HCT116 (cell line): ENCODE measurements around the gene ERICH6. TPM values are rescaled to one million over a fixed set of nuclear protein-coding genes. Genes with fewer than 3 reads are reported as not detected.
A peak's percentile ranks its signal among the peaks of the same experiment; 100 is the strongest.

ENCODE experiments used
- ATAC-seq: fragments of 200-7000 bp; cut with Tn5 transposase; 2 replicates; pipeline ENCODE4 v1.9.1; 2020; ENCODE audit warnings: mild to moderate bottlenecking, moderate library complexity
- BruUV-seq: library from RNA; stranded (reverse); fragments of 400-500 nt; replicated peaks from 2 replicates; lab custom pipeline; 2021; lab: Mats Ljungman, UMichigan
- CTCF ChIA-PET: fragments of 300-600 bp; sonication (Branson Sonifier 250); formaldehyde crosslinking; loops from one replicate; lab custom pipeline; 2021; ENCODE audit warnings: antibody characterized with exemption; lab: Charles Lee
- POLR2A ChIA-PET: fragments of 300-600, 350-600 bp; sonication (Branson Sonifier 250); formaldehyde crosslinking; loops from one replicate; lab custom pipeline; 2021; ENCODE audit warnings: antibody characterized with exemption; lab: Charles Lee
- RAD21 ChIA-PET, 2 experiments: fragments of 300-600 bp; sonication (Branson Sonifier 250); formaldehyde crosslinking; loops; one replicate each; lab custom pipeline; 2023; ENCODE audit warnings: low total read pairs in 2 of 2; ENCODE audit not compliant: uncharacterized antibody in 2 of 2, unreplicated experiment in 2 of 2, low non-redundant PET in 1 of 2; lab: Charles Lee
- DNase-seq: peaks from one replicate; pipeline ENCODE4 v3.0.0-alpha.2; 2010; ENCODE audit warnings: low read depth, low spot score
- H2AFZ ChIP-seq: fragments of 200-600 bp; shearing (Covaris generic), sonication (generic); 2 replicates; pipeline ENCODE4 v1.6.1; 2017; ENCODE audit warnings: low read depth, mixed run types, mixed read lengths, antibody characterized with exemption, low read length; ENCODE audit not compliant: poor library complexity, severe bottlenecking
- H3K27ac ChIP-seq: 2 replicates; pipeline ENCODE4 v1.5.1; 2012; ENCODE audit warnings: low read depth, low read length
- H3K27me3 ChIP-seq: fragments of 200-600 bp; sonication (generic); 2 replicates; pipeline ENCODE4 v1.6.1; 2016; ENCODE audit warnings: mixed run types, low read length, mixed read lengths; ENCODE audit not compliant: insufficient read depth
- H3K36me3 ChIP-seq, 2 experiments: fragments of 200-500 bp in 1 of 2; fragments of 200-600 bp in 1 of 2; sonication (Bioruptor generic) in 1 of 2; sonication (generic) in 1 of 2; 2 replicates each; pipeline versions ENCODE4 v1.5.1 to v1.6.1; 2014 to 2016; ENCODE audit warnings: low read length in 2 of 2, inconsistent platforms in 1 of 2, mixed read lengths in 1 of 2, mixed run types in 1 of 2; ENCODE audit not compliant: insufficient read depth in 2 of 2, control insufficient read depth in 1 of 2
- H3K4me1 ChIP-seq, 2 experiments: fragments of 200-600 bp in 1 of 2; sonication (generic) in 1 of 2; 2 replicates each; pipeline versions ENCODE4 v1.5.1 to v1.6.1; 2012 to 2017; ENCODE audit warnings: low read length in 2 of 2, inconsistent platforms in 1 of 2, mild to moderate bottlenecking in 1 of 2, mixed read lengths in 1 of 2, mixed run types in 1 of 2, moderate library complexity in 1 of 2; ENCODE audit not compliant: insufficient read depth in 2 of 2, control insufficient read depth in 1 of 2
- H3K4me2 ChIP-seq: fragments of 200-600 bp; sonication (generic); 2 replicates; pipeline ENCODE4 v1.6.1; 2017; ENCODE audit warnings: mixed run types, low read length, mixed read lengths
- H3K4me3 ChIP-seq, 2 experiments: fragments of 200-600 bp in 1 of 2; sonication (generic) in 1 of 2; replicated peaks in 1 of 2; 2 replicates each; pipeline ENCODE4 v1.5.1; 2011 to 2016; ENCODE audit warnings: low read length in 2 of 2, control low read depth in 1 of 2, low read depth in 1 of 2, mild to moderate bottlenecking in 1 of 2, mixed read lengths in 1 of 2, mixed run types in 1 of 2
- H3K79me2 ChIP-seq: fragments of 200-600 bp; sonication (generic); 2 replicates; pipeline ENCODE4 v1.6.1; 2017; ENCODE audit warnings: mild to moderate bottlenecking, mixed run types, low read length, moderate library complexity, mixed read lengths; ENCODE audit not compliant: insufficient read depth
- H3K9ac ChIP-seq: fragments of 200-600 bp; sonication (generic); 2 replicates; pipeline ENCODE4 v1.6.1; 2016; ENCODE audit warnings: low read length, mixed read lengths
- H3K9me2 ChIP-seq: fragments of 200-600 bp; sonication (generic), shearing (Covaris generic); 2 replicates; pipeline ENCODE4 v1.6.1; 2017; ENCODE audit warnings: mixed run types, mild to moderate bottlenecking, moderate library complexity; ENCODE audit not compliant: insufficient read depth
- H3K9me3 ChIP-seq, 2 experiments: fragments of 200-500 bp in 1 of 2; fragments of 200-600 bp in 1 of 2; sonication (Bioruptor generic) in 1 of 2; sonication (generic) in 1 of 2; 2 replicates each; pipeline ENCODE4 v1.6.1; 2014 to 2017; ENCODE audit warnings: low read length in 2 of 2, mixed read lengths in 2 of 2, inconsistent platforms in 1 of 2, low read depth in 1 of 2, mild to moderate bottlenecking in 1 of 2, mixed run types in 1 of 2, moderate library complexity in 1 of 2; ENCODE audit not compliant: control insufficient read depth in 1 of 2, insufficient read depth in 1 of 2
- H4K20me1 ChIP-seq: fragments of 200-600 bp; sonication (generic), shearing (Covaris generic); 2 replicates; pipeline ENCODE4 v1.6.1; 2017; ENCODE audit warnings: mixed run types, mild to moderate bottlenecking, moderate library complexity; ENCODE audit not compliant: insufficient read depth
- CEBPB ChIP-seq: IDR thresholded peaks from 2 replicates; pipeline ENCODE4 v1.6.1; 2012; ENCODE audit warnings: low read depth
- EZH2 ChIP-seq: fragments of 200-600 bp; sonication (generic); IDR thresholded peaks from 2 replicates; pipeline ENCODE4 v1.6.1; 2017; ENCODE audit warnings: antibody characterized with exemption, mixed run types
- EZH2phosphoT487 ChIP-seq: fragments of 200-600 bp; IDR thresholded peaks from 2 replicates; pipeline ENCODE4 v1.6.1; 2018; ENCODE audit warnings: antibody characterized with exemption, borderline replicate concordance
- JUND ChIP-seq: IDR thresholded peaks from 2 replicates; pipeline ENCODE4 v1.6.1; 2012
- POLR2AphosphoS5 ChIP-seq: IDR thresholded peaks from 2 replicates; pipeline ENCODE4 v1.6.1; 2011; ENCODE audit warnings: mild to moderate bottlenecking, low read depth, low read length, moderate library complexity
- RAD21 ChIP-seq: IDR thresholded peaks from 2 replicates; pipeline ENCODE4 v1.6.1; 2012; ENCODE audit warnings: low read depth, mild to moderate bottlenecking
- ZNF274 ChIP-seq: fragments of 200-500 bp; sonication (Bioruptor generic); IDR thresholded peaks from 2 replicates; pipeline ENCODE4 v1.6.1; 2014; ENCODE audit warnings: mild to moderate bottlenecking, low read depth, low read length, inconsistent platforms
- intact Hi-C: fragments of 100-400 bp; cut with micrococcal nuclease; formaldehyde crosslinking; loops from 2 replicates; pipeline ENCODE4 v1.10.0; 2022
- total RNA-seq: library from RNA; stranded (reverse); gene quantifications from one replicate; pipeline ENCODE4 v1.2.1, GENCODE V29; 2021; ENCODE audit not compliant: unreplicated experiment
- TF ChIP-seq, protein P1 (sequence below): IDR thresholded peaks from 2 replicates; pipeline ENCODE4 v1.6.1; 2012
- TF ChIP-seq, protein P2 (sequence below), 3 experiments: fragments of 200-600 bp in 1 of 3; sonication (generic) in 1 of 3; IDR thresholded peaks in 2 of 3; conservative IDR thresholded peaks in 1 of 3; 2 replicates each; pipeline ENCODE4 v1.5.1; 2012 to 2017; ENCODE audit warnings: low read depth in 2 of 3, low read length in 2 of 3, antibody characterized with exemption in 1 of 3, borderline replicate concordance in 1 of 3, control low read depth in 1 of 3, mild to moderate bottlenecking in 1 of 3, mixed read lengths in 1 of 3, mixed run types in 1 of 3, moderate library complexity in 1 of 3; ENCODE audit not compliant: insufficient read depth in 1 of 3

Gene ERICH6
- total RNA-seq, 1 experiment from 2014 or later: not detected

DNA sequence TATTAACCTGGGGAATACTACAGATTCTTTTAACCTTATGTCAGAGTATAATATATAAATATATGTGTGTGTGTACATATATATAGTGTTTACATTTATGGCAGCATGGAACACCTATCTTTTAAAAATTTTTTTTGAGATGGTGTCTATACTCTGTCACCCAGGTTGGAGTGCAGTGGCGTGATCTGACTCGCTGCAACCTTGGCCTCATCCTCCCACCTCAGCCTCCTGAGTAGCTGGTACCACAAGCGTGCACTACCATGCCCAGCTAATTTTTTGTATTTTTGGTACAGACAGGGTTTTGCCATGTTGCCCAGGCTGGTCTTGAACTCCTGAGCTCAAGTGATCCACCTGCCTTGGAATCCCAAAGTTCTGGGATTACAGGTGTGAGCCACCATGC lies 18.5 kb upstream of the ERICH6 start:
- Histone ChIP-seq H2AFZ (no peak overlapping the region), H3K27ac (no peak overlapping the region), H4K20me1 (no peaks in the 10 kb centered on the region), H3K9me2 (no peaks in the 10 kb centered on the region), H3K36me3 (no peaks in the 10 kb centered on the region), H3K4me3 (no peak overlapping the region), H3K4me2 (no peak overlapping the region), H3K27me3 (no peaks in the 10 kb centered on the region), H3K4me1 (peaks cover 0 to 11% of the 10 kb centered on the region in 2 experiments; a peak in 3 of 4 replicates), H3K9ac (no peak overlapping the region), H3K9me3 (no peaks in the 10 kb centered on the region), H3K79me2 (no peaks in the 10 kb centered on the region)
- ATAC-seq: no peak
- TF ChIP-seq EZH2phosphoT487: no peak
- TF ChIP-seq POLR2AphosphoS5: no peak
- no peak for TF ChIP-seq ZNF274
- TF ChIP-seq, protein P1, sequence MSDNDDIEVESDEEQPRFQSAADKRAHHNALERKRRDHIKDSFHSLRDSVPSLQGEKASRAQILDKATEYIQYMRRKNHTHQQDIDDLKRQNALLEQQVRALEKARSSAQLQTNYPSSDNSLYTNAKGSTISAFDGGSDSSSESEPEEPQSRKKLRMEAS: no peak
- TF ChIP-seq EZH2: no peak
- intact Hi-C loops: loop anchor here (5.0 kb wide), 2 partner anchors 195 to 425 kb away; no protein-coding TSS in a partner anchor
- ChIA-PET CTCF (interaction anchor here (0.9 to 2.5 kb wide), 3 partner anchors 40 to 143 kb away, joined by 3 to 18 read pairs (median 3); no protein-coding TSS in a partner anchor), POLR2A (no interaction called here), RAD21 (interaction anchor here (0.9 to 1.6 kb wide), 3 partner anchors 65 to 142 kb away, joined by 3 to 5 read pairs (median 4); no protein-coding TSS in a partner anchor)
- no TSS peak for BruUV-seq
- DNase-seq: no peak

DNA sequence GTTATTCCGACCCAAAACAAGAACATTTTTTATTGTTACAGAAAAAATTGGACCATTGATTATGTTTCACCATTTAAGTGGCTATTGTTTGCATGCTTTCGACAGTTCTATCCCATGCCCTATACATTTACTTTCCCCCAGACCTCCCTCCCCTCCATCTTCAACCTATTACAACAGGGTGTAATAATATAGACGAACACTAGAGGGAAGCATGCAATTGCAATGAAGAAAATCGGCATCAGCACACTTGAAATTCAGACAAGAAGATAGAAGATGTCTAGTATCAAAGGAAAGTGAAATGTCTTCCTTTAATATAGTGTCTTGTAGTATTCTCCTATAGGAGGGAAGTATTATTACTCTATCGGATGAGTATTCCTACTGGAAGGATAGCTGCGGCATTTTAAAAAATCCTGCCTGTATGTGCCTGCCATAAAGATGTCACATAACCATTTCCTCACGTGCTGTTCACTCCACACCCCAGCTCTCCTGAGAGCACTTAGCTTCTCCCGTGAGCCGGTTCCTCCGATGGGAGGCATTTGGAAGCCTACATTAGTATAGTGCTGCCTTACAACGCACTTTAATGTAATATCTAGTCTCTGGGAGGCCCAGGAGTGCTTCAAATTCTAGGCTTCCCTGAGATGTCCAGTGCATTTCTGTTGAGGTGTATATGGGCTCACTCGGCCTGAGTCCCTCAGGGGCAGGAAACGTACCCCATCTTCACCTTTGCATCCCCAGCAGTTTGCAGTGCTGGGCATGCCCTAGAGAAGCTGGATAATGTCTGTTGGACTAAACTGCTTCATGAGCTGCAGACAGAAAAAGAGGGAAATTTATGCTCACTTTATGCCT lies 17.8 kb upstream of the ERICH6 start:
- no peaks in the 10 kb centered on the region for H3K79me2 ChIP-seq
- H3K4me1 ChIP-seq: peaks cover 0 to 11% of the 10 kb centered on the region in 2 experiments; a peak in 3 of 4 replicates
- H3K9ac ChIP-seq: no peak overlapping the region
- peak; percentile 83 for ATAC-seq
- no peaks in the 10 kb centered on the region for H3K27me3 ChIP-seq
- H3K4me3 ChIP-seq: no peak overlapping the region
- BruUV-seq: no TSS peak
- H3K4me2 ChIP-seq: no peak overlapping the region
- H3K36me3 ChIP-seq: no peaks in the 10 kb centered on the region
- no peak overlapping the region for H2AFZ ChIP-seq
- DNase-seq: peak; percentile 45
- POLR2A ChIA-PET: no interaction called here
- CTCF ChIA-PET: interaction anchor here (0.9 to 2.5 kb wide), 6 partner anchors 18 to 143 kb away, joined by 3 to 18 read pairs (median 3); partner anchors contain the start of gene ERICH6
- TF ChIP-seq JUND (no peak), CEBPB (0 out of 2 replicates have a peak, but pooled peaks have one; percentile 8), RAD21 (peak; percentile 94)
- TF ChIP-seq, protein P2, sequence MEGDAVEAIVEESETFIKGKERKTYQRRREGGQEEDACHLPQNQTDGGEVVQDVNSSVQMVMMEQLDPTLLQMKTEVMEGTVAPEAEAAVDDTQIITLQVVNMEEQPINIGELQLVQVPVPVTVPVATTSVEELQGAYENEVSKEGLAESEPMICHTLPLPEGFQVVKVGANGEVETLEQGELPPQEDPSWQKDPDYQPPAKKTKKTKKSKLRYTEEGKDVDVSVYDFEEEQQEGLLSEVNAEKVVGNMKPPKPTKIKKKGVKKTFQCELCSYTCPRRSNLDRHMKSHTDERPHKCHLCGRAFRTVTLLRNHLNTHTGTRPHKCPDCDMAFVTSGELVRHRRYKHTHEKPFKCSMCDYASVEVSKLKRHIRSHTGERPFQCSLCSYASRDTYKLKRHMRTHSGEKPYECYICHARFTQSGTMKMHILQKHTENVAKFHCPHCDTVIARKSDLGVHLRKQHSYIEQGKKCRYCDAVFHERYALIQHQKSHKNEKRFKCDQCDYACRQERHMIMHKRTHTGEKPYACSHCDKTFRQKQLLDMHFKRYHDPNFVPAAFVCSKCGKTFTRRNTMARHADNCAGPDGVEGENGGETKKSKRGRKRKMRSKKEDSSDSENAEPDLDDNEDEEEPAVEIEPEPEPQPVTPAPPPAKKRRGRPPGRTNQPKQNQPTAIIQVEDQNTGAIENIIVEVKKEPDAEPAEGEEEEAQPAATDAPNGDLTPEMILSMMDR (IDR thresholded peaks at IDR 0.05 in 2 of 3, conservative IDR thresholded peaks at IDR 0.05 in 1 of 3; ENCODE audit: borderline replicate concordance in 1 of 3, insufficient read depth in 1 of 3, low read depth in 2 of 3, low read length in 2 of 3): peak; percentile 69 to 91 (median 90)
- no peak overlapping the region for H3K27ac ChIP-seq
- RAD21 ChIA-PET: interaction anchor here in 1 of 2 experiments (1.5 to 1.6 kb wide), 2 partner anchors 66 to 143 kb away, joined by 3 to 5 read pairs; no protein-coding TSS in a partner anchor
- no peaks in the 10 kb centered on the region for H3K9me3 ChIP-seq
- no peaks in the 10 kb centered on the region for H4K20me1 ChIP-seq
- no peaks in the 10 kb centered on the region for H3K9me2 ChIP-seq
- intact Hi-C loops: loop anchor here (1.0 to 5.0 kb wide), 3 partner anchors 144 to 426 kb away; no protein-coding TSS in a partner anchor
